Limb (tissue), 2 donors: ENCODE data around the gene EMP2.
A peak's percentile ranks its signal among the peaks of the same experiment; 100 is the strongest.
"Not testable (repeated sequence)": the region's sequence is repeated elsewhere in the genome, so short reads cannot be mapped to it uniquely, and the experiment has no call there.

Experiments used
- DNase-seq, 2 donors: peaks; one replicate each; pipeline ENCODE4 v3.0.0-alpha.2; 2016; ENCODE audit errors: extremely low spot score in 2 of 2

Gene EMP2, protein sequence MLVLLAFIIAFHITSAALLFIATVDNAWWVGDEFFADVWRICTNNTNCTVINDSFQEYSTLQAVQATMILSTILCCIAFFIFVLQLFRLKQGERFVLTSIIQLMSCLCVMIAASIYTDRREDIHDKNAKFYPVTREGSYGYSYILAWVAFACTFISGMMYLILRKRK

DNA sequence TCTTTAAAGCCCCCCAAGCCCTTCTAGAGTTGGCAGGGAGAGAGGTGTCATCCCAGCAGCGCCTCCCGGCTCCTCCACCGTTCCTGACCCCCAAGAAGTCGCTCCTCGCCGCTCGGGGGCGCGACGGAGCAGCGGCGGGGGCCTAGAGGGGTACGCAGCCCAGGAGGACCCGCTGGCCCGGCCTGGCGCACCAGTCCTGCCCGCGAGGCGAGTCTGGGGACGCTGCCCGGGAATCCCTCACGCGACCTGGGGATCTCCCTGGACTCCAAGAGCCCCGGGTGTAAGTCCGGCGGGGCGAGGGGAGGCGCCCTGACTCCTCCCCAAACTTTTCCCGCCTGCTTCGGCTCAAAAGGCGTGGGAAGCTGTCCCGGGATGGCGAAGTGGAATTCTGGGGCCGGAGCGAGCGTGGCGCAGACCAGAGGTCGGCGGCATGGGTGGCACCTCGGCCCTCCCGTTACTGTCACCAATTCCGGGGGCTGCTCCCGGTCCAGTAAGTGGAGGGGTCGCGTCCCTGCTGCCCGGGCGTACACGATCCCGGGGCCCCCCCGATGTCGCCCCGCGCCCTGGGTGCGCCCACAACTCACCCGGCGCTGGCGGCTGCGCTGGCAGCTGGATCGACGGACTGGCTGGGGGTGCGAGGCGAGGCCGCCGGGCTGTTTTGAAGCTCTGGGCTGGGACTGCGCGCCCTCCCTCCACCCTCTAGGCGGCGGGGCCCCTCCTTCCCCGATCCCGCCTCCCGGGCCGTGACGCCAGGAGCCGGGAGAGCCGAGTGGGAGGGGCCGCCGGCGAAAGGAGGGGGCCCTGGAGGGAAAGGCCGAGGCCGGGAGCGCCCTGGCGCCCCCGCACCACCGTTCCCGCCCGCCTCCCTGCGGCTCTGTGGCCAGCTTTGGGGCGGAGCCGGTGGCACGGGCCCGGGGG, at the start of gene EMP2:
Gene EMP2 (minus strand): TSS at position 634 of the 918 bp plus-strand sequence. CDS start 32,981 bp downstream, outside the sequence.
- peak; percentile 77 to 88 for DNase-seq

- no peak for DNase-seq
Observed at GRCh38 chr16:10629592-10629963, 49.2 kb upstream of the EMP2 start.

DNA sequence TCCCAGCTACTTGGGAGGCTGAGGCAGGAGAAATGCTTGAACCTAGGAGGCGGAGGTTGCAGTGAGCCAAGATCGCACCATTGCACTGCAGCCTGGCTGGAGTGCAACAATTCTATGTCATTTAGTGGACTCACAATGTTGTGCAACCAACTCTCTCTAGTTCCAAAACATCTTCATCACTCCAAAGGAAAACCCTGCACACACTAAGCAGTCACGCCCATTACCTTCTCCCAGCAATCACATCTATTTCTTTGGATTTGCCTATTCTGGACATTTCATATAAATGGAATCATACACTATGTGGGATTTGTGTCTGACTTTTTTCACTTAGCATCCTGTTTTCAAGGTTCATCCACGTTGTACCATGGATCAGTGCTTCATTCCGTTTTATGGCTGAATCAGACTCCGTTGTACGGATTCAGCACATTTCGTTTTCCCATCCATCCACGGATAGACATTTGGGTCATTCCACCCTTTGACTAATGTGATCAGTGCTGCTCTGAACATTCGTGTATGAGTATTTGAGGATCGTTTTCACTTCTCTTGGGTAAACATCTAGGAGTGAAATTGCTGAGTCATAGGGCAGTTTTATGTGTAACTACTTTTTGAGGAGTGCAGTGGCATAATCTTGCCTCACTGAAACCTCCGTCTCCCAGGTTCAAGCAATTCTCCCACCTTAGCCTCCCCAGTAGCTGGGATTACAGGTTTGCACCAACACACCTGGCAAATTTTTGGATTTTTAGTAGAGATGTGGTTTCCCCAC, 45.4 kb upstream of the EMP2 start:
- DNase-seq: no peak

DNA sequence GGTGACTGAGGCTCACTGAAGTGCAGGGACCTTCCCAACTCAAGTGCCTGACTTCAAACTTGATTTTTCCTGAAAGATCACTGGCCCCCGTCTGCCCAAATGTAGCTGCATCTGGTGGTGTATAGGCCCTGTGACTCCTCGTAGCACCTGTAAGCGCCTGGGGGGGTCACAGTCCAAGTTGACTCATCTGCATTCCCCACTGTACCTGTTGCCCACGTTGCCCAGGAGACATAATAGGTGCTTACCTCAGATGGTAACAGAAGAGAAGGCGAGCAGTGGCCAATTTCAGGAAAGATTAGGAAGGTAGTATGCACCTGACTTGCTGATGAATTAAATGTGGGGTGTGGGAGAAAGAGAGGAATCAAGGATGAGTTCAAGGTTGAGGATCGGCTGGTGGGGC, 44.1 kb upstream of the EMP2 start:
- DNase-seq: no peak

DNA sequence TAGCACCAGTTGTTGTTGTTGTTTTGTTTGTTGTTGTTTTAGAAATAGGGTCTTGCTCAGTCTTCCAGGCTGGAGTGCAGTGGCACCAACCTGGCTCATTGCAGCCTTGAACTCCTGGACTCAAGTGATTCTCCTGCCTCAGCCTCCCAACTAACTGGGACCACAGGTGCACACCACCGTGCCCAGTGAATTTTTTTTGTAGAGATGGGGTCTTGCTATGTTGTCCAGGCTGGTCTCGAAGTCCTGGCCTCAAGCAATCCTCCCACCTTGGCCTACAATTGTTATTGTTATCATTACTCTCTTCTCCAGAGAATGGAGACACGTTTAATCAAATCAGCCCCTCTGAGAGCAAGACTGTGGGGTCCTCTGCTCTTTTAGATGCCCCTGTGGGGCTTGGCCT, 42.7 kb upstream of the EMP2 start:
- no peak for DNase-seq

DNA sequence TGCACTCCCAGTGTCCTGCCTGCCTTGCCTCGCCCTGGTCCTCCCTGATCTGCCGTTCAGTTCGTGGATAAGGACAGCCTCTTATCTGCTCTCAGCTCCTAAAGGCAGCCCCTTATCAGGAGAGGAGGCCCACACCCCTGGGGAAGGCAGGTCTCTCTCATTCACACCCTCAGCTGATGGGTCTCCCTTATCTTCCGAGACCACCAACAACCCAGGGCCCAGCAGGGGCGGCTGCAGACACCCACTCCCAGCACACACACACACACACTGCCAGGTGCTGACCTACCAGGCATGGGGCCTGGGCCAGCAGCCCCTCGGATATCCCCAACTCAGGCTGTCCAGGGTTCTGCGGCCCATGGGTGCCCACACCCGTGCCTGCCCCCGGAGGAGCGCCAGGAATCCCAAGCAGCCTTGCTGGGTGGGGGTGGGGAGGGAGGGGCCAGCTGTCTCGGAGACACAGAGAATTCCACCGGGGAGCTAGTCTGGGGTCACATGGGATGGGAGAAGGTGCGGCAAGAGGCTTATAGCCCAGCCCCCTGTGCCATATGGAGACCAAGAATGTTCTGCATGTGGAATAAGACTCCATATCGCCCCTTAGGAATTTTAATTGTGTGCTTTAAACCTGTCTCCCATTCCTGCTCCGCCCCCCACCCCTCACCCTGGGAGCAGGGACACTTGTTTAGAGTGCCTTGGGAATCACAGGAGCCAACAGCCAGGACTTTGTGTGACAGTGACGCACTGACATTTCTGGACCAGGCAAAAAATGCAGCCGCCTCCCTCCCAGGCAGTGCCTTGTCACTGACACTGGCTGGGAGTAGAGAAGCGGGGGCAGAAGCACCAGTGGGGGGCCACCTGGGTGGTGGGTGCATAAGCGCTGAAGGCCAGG, 41.9 kb upstream of the EMP2 start:
- peak in 1 of 2 donors; percentile 58 for DNase-seq

GRCh38 chr16:10621216-10621949, 41.0 kb upstream of the EMP2 start:
- not testable (repeated sequence) for DNase-seq

- no peak for DNase-seq
Observed at GRCh38 chr16:10620120-10620519, 39.7 kb upstream of the EMP2 start.

DNA sequence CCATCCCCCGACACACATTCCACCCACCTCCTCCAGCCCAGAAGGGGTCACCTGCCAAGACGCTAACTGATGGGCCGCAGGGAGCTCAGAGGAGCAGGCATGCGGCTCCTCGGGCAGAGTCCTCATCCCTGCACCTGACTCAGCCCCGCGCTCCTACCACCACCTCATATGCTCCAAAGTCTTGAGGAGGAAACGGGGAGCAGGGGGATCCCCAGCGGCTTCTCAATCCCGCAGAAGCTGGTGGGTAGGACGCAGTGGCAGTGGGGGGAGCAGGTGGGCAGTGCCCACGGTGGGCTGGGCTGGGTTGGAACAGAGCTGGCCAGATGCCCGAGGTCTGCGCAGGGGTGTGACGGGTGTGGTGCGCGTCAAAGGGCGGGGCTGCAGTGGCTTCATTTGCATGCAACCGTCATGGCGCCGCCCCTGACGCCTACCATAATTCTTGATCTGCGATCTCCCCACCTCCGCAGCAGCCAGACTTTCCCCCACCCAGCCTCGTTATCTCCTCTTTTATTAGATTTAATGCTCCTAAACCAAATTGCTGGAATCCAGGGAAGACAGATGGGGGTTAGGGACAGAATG, 39.0 kb upstream of the EMP2 start:
- DNase-seq: peak in 1 of 2 donors; percentile 59

GRCh38 chr16:10618710-10619209, 38.4 kb upstream of the EMP2 start:
- DNase-seq: no peak

- DNase-seq: no peak
Observed at GRCh38 chr16:10617662-10618420, 37.4 kb upstream of the EMP2 start.

DNA sequence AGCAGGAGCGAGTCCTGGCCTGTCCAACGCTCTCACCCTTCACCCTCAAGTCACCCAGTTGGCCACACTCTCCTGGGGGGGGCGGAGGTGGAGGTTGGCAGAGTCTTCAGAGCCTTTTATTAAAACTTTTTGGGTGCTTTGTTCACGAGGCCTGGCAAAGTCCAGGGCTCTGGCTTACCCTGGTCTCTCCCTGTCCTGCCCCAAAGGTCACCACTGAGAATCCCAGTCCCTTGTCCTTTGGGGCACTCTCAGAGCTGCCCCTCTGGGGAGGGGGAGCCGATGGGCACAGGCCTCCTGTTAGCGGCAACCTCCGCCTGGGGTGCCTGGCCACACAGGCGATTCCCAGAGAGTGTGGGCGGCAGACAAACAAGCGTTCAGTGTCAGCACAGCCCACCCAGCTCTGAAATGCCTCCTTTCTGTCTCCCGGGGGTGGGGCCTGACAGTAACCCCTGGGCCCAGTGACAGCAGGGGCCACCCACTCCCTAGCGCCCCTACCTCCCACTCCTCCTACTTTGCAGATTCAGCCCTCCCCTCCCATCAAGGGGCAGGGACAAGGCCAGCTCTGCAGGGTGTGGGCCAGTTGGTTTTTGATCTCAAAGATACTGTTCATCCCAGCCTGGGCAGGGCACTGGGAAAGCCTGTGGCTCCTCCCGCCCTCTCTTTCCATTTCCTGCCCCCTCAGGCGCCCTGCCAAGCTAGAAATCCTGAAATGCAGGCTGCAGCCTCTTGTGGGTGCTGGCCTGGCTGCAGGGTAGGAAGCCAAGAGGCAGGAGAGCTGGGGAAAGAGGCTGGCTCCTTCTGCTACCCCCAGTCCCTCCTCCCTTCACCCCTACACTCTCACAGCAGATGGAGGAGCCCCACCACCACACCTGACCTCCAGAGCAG, 36.6 kb upstream of the EMP2 start:
- DNase-seq: peak; percentile 41 to 74

DNA sequence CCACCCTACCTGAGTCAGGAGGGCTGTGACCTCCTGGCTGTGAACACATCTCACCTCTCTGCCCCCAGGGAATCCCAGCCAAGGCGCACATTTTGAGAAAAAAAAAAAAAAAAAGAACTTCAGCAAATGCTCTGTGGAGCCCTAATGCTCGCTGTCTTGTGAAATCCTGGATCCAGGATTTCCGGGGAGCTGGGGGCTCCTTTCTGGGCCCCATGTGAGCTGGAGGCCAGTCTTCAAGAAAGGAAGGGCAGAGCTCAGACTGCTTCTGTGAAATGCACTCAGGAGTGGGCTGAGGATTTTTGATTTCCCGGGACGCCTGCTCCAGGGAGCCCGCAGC, 36.0 kb upstream of the EMP2 start:
- no peak for DNase-seq

DNA sequence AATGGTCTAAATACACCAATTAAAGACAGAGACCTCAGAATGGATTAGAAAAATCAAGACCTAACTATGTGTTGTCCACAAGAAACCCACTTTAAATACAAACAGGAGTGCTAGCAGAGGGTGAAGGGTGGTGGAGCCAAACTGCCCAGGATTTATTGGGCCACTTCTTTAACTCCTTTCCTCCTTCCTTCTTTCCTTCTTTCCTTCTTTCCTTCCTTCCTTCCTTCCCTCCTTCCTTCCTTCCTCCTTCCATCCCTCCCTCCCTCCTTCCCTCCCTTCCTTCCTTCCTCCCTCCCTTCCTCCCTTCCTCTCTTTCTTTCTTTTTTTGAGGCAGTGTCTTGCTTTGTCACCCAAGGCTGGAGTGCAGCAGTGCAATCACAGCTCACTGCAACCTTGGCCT, 34.3 kb upstream of the EMP2 start:
- no peak for DNase-seq

- no peak for DNase-seq
Observed at GRCh38 chr16:10613785-10614485, 33.5 kb upstream of the EMP2 start.

- DNase-seq: no peak
Observed at GRCh38 chr16:10612649-10613179, 32.3 kb upstream of the EMP2 start.

DNA sequence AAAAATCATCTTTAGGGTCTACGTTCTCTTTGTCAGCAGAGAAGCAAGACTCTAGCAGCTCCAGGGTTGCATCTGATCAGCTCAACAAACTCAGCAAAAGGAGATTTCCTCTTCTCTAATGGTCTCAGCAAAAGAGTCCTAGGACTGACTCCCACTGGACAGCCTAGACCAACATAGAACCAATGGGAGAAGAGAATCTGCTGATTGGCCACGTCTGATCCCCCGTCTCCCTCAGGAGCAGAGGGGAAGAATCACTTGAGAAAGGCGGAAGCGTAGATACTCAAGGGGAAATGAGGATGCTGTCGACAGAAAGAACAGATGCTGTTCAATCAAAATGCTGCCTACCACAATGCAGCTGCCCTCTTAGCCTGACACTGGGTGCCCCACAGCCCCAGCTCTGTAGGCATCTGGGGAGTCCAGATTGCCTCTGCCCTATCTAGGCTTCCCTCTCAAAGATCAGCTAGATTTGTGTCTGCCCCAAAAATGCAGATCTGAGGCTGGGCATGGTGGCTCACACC, 31.5 kb upstream of the EMP2 start:
- DNase-seq: no peak
